HG02885 (cell line): ENCODE measurements around the gene SHBG.
"Not testable (repeated sequence)": the region's sequence is repeated elsewhere in the genome, so short reads cannot be mapped to it uniquely, and the experiment has no call there.

Experiments used
- ATAC-seq: cut with Tn5 transposase; IDR thresholded peaks from one replicate; pipeline ENCODE4 v1.9.1; 2021; ENCODE audit warnings: mild to moderate bottlenecking; ENCODE audit not compliant: unreplicated experiment, poor library complexity

The SHBG gene

GRCh38 chr17:7611635-7612293, 18.2 kb upstream of the SHBG start:
- no peak for ATAC-seq

- ATAC-seq, result no peak
Measured at GRCh38 chr17:7612294-7612640, 17.7 kb upstream of the SHBG start.

- no peak for ATAC-seq
Measured at GRCh38 chr17:7613769-7614424, 16.0 kb upstream of the SHBG start.

- ATAC-seq, result peak; percentile 89
Measured at GRCh38 chr17:7614425-7615264, 15.3 kb upstream of the SHBG start, which contains the start of gene FXR2. Gene FXR2, minus strand, starts transcription at chr17:7614897. Its CDS starts 365 bp downstream, at chr17:7614532.

- ATAC-seq, result no peak
Measured at GRCh38 chr17:7615265-7615747, 14.6 kb upstream of the SHBG start.

- no peak for ATAC-seq
Measured at GRCh38 chr17:7618608-7619007, 11.3 kb upstream of the SHBG start.

GRCh38 chr17:7620835-7621234, 9.1 kb upstream of the SHBG start:
- ATAC-seq, result no peak

GRCh38 chr17:7623661-7624060, 6.3 kb upstream of the SHBG start:
- ATAC-seq, result no peak

GRCh38 chr17:7625749-7626148, 4.2 kb upstream of the SHBG start:
- ATAC-seq, result not testable (repeated sequence)

- ATAC-seq, result no peak
Measured at GRCh38 chr17:7626307-7626706, 3.6 kb upstream of the SHBG start.

GRCh38 chr17:7626956-7627249, 3.0 kb upstream of the SHBG start:
- no peak for ATAC-seq

- peak; percentile 93 for ATAC-seq
Measured at GRCh38 chr17:7627250-7628121, 2.4 kb upstream of the SHBG start, which contains the start of gene SAT2. Gene SAT2, minus strand, starts transcription at chr17:7627821. Its CDS starts 186 bp downstream, at chr17:7627635.

GRCh38 chr17:7631398-7632380, 1.8 kb downstream of the SHBG start:
- ATAC-seq, result no peak

- ATAC-seq, result no peak
Measured at GRCh38 chr17:7632492-7632894, 2.6 kb downstream of the SHBG start.

- ATAC-seq, result no peak
Measured at GRCh38 chr17:7633093-7633492, 3.2 kb downstream of the SHBG start.

GRCh38 chr17:7634384-7634783, 4.4 kb downstream of the SHBG start:
- ATAC-seq, result no peak

- no peak for ATAC-seq
Measured at GRCh38 chr17:7636163-7636562, 6.2 kb downstream of the SHBG start.

- ATAC-seq, result no peak
Measured at GRCh38 chr17:7640783-7641182, 10.8 kb downstream of the SHBG start.

GRCh38 chr17:7641635-7642034, 11.7 kb downstream of the SHBG start:
- not testable (repeated sequence) for ATAC-seq
